ENCODE results near the gene PADI4.

DNA sequence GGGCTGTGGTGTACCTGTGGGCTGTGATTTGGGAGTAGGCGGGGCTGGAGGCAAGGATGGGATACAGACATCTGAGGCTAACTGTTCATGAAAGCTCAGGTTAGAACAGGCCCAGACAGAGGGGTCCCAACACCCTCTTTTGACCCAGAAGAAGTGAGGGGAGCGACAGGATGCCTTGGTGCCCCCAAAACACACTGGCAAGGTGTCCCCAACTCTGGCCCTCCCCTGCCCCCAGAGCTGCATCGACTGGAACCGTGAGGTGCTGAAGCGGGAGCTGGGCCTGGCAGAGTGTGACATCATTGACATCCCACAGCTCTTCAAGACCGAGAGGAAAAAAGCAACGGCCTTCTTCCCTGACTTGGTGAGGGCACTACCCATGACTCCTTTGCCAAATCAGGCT is 27.6 kb upstream of the PADI4 start:
- TF ChIP-seq, protein P1, sequence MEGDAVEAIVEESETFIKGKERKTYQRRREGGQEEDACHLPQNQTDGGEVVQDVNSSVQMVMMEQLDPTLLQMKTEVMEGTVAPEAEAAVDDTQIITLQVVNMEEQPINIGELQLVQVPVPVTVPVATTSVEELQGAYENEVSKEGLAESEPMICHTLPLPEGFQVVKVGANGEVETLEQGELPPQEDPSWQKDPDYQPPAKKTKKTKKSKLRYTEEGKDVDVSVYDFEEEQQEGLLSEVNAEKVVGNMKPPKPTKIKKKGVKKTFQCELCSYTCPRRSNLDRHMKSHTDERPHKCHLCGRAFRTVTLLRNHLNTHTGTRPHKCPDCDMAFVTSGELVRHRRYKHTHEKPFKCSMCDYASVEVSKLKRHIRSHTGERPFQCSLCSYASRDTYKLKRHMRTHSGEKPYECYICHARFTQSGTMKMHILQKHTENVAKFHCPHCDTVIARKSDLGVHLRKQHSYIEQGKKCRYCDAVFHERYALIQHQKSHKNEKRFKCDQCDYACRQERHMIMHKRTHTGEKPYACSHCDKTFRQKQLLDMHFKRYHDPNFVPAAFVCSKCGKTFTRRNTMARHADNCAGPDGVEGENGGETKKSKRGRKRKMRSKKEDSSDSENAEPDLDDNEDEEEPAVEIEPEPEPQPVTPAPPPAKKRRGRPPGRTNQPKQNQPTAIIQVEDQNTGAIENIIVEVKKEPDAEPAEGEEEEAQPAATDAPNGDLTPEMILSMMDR (IDR thresholded peaks at IDR 0.05), result no peak
- no peak for TF ChIP-seq POLR2A (IDR thresholded peaks at IDR 0.05)

All from testis (tissue), 2 donors.